ENCODE data around the gene USP6. TPM values are rescaled to one million over a fixed set of nuclear protein-coding genes. Genes with fewer than 3 reads are reported as not detected.

Gene USP6
- polyA plus RNA-seq, 1 experiment, result not detected

GRCh38 chr17:5078106-5079028, 37.5 kb upstream of the USP6 start, which contains the start of gene ZFP3:
Gene ZFP3, plus strand, starts transcription at chr17:5078467. Its CDS starts 13,038 bp downstream, at chr17:5091505.
- ChIA-PET CTCF (interaction anchor here (0.7 to 1.1 kb wide), 2 partner anchors 29 to 48 kb away, joined by 3 read pairs; no protein-coding TSS in a partner anchor), POLR2A (no interaction called here)
- Histone ChIP-seq H3K27me3 (ENCODE audit: control insufficient read depth, insufficient read depth, low read length) (no peaks in the 10 kb centered on the region; the same call in 1 of the 2 replicates), H3K36me3 (ENCODE audit: control insufficient read depth, insufficient read depth, low read length) (0 out of 2 replicates have a peak, but pooled peaks cover 2% of the 10 kb centered on the region), H3K4me3 (ENCODE audit: low read depth, low read length) (peak within 1 kb of the TSS; percentile 58)
- peak; percentile 15; the same call in 1 of the 2 replicates for TF ChIP-seq CTCF (IDR thresholded peaks at IDR 0.05; ENCODE audit: insufficient read depth, low read depth, low read length)
- peak; percentile 23 for DNase-seq (ENCODE audit: low read depth)

GRCh38 chr17:5080591-5080990, 35.2 kb upstream of the USP6 start:
- POLR2A ChIA-PET, result no interaction called here
- H3K27me3 ChIP-seq (ENCODE audit: control insufficient read depth, insufficient read depth, low read length), result no peaks in the 10 kb centered on the region; the same call in 1 of the 2 replicates

GRCh38 chr17:5092218-5093010, 23.4 kb upstream of the USP6 start:
- CTCF ChIA-PET, result interaction anchor here (0.8 to 1.8 kb wide), 3 partner anchors 10 to 225 kb away, joined by 3 to 4 read pairs (median 3); no protein-coding TSS in a partner anchor

More at GRCh38 chr17:5080591-5080990, 35.2 kb upstream of the USP6 start:
- DNase-seq (ENCODE audit: low read depth), result no peak
- TF ChIP-seq CTCF (IDR thresholded peaks at IDR 0.05; ENCODE audit: insufficient read depth, low read depth, low read length), result no peak
- CTCF ChIA-PET, result interaction anchor here (1.1 to 1.5 kb wide), 2 partner anchors 10 to 171 kb away, joined by 3 read pairs; no protein-coding TSS in a partner anchor
- Histone ChIP-seq H3K36me3 (ENCODE audit: control insufficient read depth, insufficient read depth, low read length) (0 out of 2 replicates have a peak, but pooled peaks cover 2% of the 10 kb centered on the region), H3K4me3 (ENCODE audit: low read depth, low read length) (no peak overlapping the region)

GRCh38 chr17:5096731-5097100, 19.1 kb upstream of the USP6 start:
- Histone ChIP-seq H3K27me3 (ENCODE audit: control insufficient read depth, insufficient read depth, low read length) (no peaks in the 10 kb centered on the region), H3K36me3 (ENCODE audit: control insufficient read depth, insufficient read depth, low read length) (no peaks in the 10 kb centered on the region), H3K4me3 (ENCODE audit: low read depth, low read length) (no peak overlapping the region)
- ChIA-PET POLR2A (no interaction called here), CTCF (no interaction called here)
- no peak for TF ChIP-seq CTCF (IDR thresholded peaks at IDR 0.05; ENCODE audit: insufficient read depth, low read depth, low read length)
- DNase-seq (ENCODE audit: low read depth), result no peak

More at GRCh38 chr17:5092218-5093010, 23.4 kb upstream of the USP6 start:
- DNase-seq (ENCODE audit: low read depth), result no peak
- POLR2A ChIA-PET, result no interaction called here
- no peak overlapping the region for H3K4me3 ChIP-seq (ENCODE audit: low read depth, low read length)
- no peak for TF ChIP-seq CTCF (IDR thresholded peaks at IDR 0.05; ENCODE audit: insufficient read depth, low read depth, low read length)
- no peaks in the 10 kb centered on the region for H3K27me3 ChIP-seq (ENCODE audit: control insufficient read depth, insufficient read depth, low read length)
- peaks cover 6% of the 10 kb centered on the region for H3K36me3 ChIP-seq (ENCODE audit: control insufficient read depth, insufficient read depth, low read length)
